ENCODE data around the gene SEMA6A.

SEMA6A gene

GRCh38 chr5:116424951-116425350 is 149.7 kb downstream of the SEMA6A start:
- no peak overlapping the region for H3K4me3 ChIP-seq (ENCODE audit: low read depth, low read length)
- in situ Hi-C loops (cut with HindIII; ENCODE audit: low sequenced_read_pairs): no loop called here

GRCh38 chr5:116424258-116424615 is 150.4 kb downstream of the SEMA6A start:
- in situ Hi-C loops (cut with HindIII; ENCODE audit: low sequenced_read_pairs): no loop called here
- no peak for TF ChIP-seq CTCF (IDR thresholded peaks at IDR 0.05; ENCODE audit: low read depth, low read length, missing control alignments)
- H3K4me3 ChIP-seq (ENCODE audit: low read depth, low read length): no peak overlapping the region
- DNase-seq (ENCODE audit: low read depth): no peak

More at GRCh38 chr5:116424951-116425350, 149.7 kb downstream of the SEMA6A start:
- no peak for TF ChIP-seq CTCF (IDR thresholded peaks at IDR 0.05; ENCODE audit: low read depth, low read length, missing control alignments)
- DNase-seq (ENCODE audit: low read depth): no peak

GRCh38 chr5:116423587-116424257 is 150.9 kb downstream of the SEMA6A start:
- TF ChIP-seq CTCF (IDR thresholded peaks at IDR 0.05; ENCODE audit: low read depth, low read length, missing control alignments): no peak
- in situ Hi-C loops (cut with HindIII; ENCODE audit: low sequenced_read_pairs): no loop called here
- no peak for DNase-seq (ENCODE audit: low read depth)
- no peak overlapping the region for H3K4me3 ChIP-seq (ENCODE audit: low read depth, low read length)

- no peak overlapping the region for H3K4me3 ChIP-seq (ENCODE audit: low read depth, low read length)
- DNase-seq (ENCODE audit: low read depth): no peak
- TF ChIP-seq CTCF (IDR thresholded peaks at IDR 0.05; ENCODE audit: low read depth, low read length, missing control alignments): no peak
- in situ Hi-C loops (cut with HindIII; ENCODE audit: low sequenced_read_pairs): no loop called here
Measured at GRCh38 chr5:116423141-116423540, 151.5 kb downstream of the SEMA6A start.

GRCh38 chr5:116421080-116421629 is 153.5 kb downstream of the SEMA6A start:
- in situ Hi-C loops (cut with HindIII; ENCODE audit: low sequenced_read_pairs): no loop called here
- no peak for TF ChIP-seq CTCF (IDR thresholded peaks at IDR 0.05; ENCODE audit: low read depth, low read length, missing control alignments)
- H3K4me3 ChIP-seq (ENCODE audit: low read depth, low read length): no peak overlapping the region
- no peak for DNase-seq (ENCODE audit: low read depth)

- no peak for DNase-seq (ENCODE audit: low read depth)
- TF ChIP-seq CTCF (IDR thresholded peaks at IDR 0.05; ENCODE audit: low read depth, low read length, missing control alignments): no peak
- in situ Hi-C loops (cut with HindIII; ENCODE audit: low sequenced_read_pairs): no loop called here
Measured at GRCh38 chr5:116420540-116420939, 154.1 kb downstream of the SEMA6A start.

More at GRCh38 chr5:116420540-116420939, 154.1 kb downstream of the SEMA6A start:
- H3K4me3 ChIP-seq (ENCODE audit: low read depth, low read length): no peak overlapping the region

Measured in astrocyte of the cerebellum (primary cell).